ENCODE data around the gene ZNF784.
A peak's percentile ranks its signal among the peaks of the same experiment; 100 is the strongest.

ZNF784 gene

GRCh38 chr19:55642153-55643002 is 18.0 kb upstream of the ZNF784 start:
- no peak for FAIRE-seq

GRCh38 chr19:55641426-55642152 is 17.2 kb upstream of the ZNF784 start:
- FAIRE-seq, result no peak

- peak; percentile 14 for FAIRE-seq
Observed at GRCh38 chr19:55640577-55641425, 16.4 kb upstream of the ZNF784 start, which contains the start of gene ZNF580. Gene ZNF580 (plus strand): TSS chr19:55641002. CDS start chr19:55642509, 1,507 bp downstream.

GRCh38 chr19:55640043-55640576 is 15.7 kb upstream of the ZNF784 start:
- no peak for FAIRE-seq

- no peak for FAIRE-seq
Observed at GRCh38 chr19:55638864-55639359, 14.5 kb upstream of the ZNF784 start.

DNA sequence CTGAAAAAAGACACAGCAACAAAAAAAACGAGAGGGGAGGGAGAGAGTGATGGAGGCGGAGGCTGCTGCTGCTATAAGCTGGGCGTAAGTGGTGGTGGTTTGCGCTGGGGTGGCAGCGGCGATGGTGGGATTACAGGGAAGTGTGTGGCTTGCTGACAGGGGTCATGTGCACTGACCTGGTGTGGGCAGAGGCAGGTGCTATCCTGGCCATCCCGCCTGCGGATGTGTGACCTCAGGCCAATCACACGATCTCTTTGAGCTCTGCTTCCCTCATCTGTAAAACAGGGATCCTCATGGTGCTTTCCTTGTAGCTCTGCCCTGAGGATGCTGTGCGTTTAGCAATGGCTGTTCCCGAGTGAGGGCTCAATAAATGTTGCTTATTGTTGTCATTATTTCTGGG is 13.2 kb upstream of the ZNF784 start:
- no peak for FAIRE-seq

GRCh38 chr19:55636723-55637122 is 12.4 kb upstream of the ZNF784 start:
- FAIRE-seq, result no peak

DNA sequence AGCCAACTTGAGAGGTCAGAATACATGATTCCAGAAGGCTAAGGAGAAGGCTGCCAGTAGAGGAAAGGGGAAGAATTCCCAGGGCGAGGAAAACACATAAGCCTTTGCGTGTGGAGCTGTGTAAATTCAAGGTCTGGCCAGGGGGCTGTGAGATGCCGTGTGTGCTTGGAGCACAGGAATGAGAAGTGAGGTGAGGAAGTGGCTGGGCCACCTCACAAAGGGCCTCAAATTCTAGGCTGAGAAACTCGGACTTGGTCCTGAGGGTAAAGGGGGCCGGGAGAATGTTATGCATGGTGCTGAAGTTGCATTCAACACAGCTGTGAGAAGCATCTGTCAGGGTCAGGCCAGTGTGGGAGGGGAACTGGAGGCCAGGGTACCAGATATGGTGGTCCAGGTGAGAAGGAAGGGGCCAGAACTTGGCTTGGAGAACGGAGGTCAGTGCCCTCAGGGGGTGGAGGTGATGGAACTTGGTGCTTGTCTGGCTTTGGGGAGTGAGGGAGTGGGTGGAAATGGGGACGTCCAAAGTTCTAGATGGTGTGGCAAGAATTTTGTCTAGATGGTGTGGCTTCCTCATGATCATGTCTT is 11.6 kb upstream of the ZNF784 start:
- no peak for FAIRE-seq

GRCh38 chr19:55635334-55635717 is 11.0 kb upstream of the ZNF784 start:
- no peak for FAIRE-seq

- no peak for FAIRE-seq
Observed at GRCh38 chr19:55633861-55634260, 9.5 kb upstream of the ZNF784 start.

DNA sequence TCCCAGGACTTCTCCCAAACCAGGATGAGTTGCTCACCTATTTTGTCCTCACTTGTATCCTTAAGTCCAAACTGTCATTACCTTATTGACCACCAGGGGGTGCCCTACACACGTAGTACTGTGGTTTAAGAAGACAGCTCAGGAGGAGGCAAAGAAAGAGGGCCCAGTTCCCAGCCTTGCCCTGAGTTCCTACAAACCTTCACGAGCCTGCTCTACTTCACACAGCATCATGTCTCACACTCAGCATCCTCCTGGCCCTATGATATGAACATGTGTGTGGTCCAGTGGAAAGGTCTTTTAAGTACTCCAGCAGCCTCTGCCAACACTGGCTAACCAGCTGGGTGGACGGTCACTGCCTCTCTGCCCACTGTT is 8.1 kb upstream of the ZNF784 start:
- FAIRE-seq, result peak; percentile 6

DNA sequence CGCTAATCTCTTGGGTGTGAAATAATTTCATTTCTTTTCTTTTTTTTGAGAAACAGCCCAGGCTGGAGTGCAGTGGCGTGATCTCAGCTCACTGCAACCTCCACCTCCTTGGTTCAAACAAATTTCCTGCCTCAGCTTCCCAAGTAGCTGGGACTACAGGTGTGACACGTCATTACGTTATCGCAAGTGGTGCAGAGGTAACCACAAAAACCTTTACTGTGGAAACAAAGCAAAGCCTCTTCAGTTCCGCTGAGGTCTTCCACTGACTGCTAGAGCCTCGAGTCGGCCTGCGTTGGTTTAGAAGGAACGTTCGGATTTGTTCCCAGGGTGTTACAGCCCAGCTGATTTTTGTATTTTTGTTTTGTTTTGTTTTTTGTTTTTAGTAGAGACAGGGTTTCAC is 2.0 kb upstream of the ZNF784 start:
- no peak for FAIRE-seq

DNA sequence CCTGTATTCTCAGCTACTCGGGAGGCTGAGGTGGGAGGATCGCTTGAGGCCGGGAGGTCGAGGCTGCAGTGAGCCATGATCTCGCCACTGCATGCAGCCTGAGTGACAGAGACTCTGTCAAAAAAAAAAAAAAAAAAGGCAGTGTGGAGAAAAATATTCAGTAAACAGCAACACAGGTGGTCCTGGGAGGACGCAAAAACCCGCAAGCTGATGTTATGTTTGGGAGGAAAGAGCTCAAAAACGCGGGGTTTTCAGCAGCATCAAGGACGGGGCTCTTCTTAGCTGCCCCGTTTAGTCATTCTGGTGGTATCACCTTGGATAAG is 599 bp upstream of the ZNF784 start:
- no peak for FAIRE-seq

DNA sequence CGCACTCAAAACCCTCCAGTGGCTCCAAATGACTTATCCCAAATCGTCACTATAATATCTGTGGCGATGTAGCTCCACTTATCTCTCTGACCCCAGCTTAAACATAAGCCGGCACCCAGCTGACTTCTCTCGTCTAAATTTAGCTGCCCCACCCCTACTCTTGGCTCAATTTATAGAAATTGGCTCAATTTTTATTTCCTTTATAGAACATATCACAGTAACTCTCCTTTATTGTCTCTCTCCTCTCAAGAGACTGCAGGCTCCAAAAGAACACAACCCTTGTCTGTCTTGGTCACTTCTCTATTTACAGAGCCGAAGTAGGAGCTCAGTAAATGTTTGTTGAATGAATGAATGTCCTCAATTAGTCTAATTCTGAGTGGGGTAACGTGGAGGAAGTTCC is 805 bp downstream of the ZNF784 start:
- no peak for FAIRE-seq

DNA sequence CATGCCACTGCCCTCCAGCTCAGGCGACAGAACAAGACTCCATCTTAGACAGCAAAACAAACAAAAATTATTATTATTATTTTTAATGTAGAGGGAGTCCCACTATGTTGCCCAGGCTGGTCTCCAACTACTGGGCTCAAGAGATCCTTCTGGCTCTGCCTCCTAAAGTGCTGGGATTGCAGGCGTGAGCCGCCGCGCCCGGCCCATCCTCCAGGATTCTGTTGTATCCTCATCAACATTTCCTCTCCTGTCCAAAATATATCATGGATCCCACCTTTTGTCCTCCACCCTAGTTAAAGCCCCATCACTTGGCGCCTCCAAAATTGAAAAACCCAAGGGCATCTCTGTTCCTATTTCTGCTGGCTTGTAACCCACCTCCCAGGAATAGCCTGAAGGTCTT is 1.2 kb downstream of the ZNF784 start:
- no peak for FAIRE-seq

- FAIRE-seq, result no peak
Observed at GRCh38 chr19:55622242-55622969, 2.0 kb downstream of the ZNF784 start.

DNA sequence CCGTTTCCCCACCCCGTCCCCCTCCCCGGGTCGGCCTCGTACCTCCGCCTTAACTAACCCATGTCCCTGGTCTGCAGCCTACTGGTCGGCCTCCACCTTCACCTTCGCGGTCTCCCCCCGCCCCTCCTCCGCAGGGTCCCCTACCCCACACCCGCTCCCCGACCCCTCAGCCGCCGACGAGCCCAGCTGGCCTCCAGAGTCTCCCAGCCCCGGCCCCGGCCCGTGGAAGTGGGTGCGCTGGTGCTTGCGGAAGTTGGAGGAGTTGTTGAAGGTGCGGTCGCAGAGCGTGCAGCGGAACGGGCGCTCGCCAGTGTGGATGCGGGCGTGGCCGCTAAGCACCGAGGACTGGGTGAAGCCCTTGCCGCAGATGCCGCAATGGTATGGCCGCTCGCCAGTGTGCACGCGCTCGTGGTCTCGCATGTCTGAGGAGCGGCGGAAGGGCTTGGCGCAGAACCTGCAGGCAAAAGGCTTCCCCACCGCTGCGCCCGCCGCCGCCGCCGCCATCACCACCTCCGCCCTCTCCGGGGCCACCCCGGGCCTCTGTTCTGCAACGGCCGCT is 2.6 kb downstream of the ZNF784 start:
- no peak for FAIRE-seq

DNA sequence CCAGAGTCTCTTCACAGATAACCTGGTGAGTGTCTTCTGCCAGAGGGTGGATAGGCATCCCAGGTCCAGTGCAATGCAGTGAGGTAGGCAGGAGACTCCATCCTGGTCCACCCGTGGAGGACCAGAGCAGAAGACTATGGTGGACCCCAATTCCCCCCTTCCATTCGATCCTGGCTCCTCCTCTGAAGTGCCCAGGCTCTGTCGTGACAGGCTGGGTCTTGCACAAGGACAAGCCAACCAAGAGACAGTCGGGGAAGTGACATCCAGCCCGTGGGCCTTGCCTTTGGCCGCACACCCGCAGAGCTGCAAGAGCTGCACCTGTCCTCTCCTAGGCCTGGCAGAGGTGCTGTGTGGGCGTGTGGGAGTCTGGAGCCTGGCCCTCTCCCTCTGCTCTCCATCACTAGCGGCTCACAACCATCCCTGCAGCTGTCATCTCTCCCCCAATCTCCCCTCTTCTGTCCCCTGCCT is 3.1 kb downstream of the ZNF784 start:
- FAIRE-seq, result no peak

DNA sequence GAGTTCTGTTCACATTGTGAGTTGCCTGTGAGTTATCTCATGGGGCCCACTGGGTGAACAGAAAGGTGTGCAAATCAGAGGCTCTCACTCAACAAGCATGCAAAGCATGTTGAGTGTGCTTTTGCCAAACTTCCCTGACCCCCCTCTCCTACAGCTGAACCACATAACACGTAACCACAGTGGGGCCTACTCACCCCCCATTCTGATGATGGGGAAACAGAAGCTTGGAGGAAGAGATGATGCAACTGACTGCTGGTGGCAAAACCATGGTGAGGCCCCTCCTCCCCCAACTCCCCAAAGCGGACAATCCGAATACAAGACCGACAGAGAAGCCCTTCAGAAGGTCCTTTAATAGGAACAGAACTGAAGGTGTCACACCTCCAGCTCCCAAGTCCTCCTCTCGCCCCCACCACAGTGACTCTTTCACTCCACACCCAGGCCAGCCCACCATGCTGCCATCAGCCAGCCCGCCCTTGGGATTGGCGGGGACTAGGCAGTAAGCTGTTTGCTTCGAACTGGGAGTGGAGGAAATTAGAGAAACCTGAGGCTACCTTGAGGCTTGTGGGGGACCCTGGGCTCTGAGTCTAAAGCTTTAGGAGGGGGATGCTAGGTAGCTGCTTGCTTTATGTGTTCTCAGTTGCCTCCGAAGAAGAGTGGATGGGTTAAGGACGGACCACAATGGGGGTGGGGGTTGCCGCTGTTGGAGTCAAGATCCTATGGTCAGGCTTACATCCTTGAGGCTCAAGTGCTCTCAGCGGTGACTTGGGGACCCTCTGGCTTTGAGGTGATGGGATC is 3.8 kb downstream of the ZNF784 start:
- FAIRE-seq, result no peak

DNA sequence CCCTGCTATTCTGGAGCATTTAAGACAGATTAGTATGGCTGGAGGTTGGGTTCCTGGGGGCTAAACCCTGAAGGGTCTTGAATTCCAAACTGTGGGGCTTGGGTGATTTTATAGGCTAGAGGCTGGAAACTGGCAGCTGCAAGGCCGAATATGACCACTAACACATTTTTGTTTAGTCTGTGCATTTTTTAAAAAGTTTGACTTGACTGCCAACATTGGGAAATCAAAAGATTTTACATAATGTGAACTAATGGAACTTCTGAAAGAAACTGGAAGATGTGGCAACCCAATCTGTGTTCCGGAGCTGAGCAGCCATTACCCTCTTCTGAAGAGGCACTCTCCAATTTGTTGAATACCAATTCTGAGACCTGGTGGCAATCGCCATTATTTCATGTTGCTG is 5.1 kb downstream of the ZNF784 start:
- no peak for FAIRE-seq

DNA sequence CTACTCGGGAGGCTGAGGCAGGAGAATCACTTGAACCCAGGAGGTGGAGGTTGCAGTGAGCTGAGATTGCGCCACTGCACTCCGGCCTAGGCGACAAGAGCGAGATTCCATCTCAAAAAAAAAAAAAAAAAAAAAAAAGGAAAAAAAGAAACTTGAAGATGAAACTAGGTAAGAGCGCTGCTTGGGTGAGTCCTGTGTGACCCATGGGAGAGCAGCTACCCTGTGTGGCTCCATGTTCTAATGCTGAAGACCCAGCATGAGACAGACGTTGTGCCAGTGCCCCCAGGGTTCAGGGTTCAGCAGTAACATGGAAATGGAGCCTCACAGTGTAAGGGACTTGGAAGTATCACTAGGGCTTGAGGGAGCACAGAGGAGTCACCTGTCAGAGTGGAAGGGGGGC is 5.9 kb downstream of the ZNF784 start:
- no peak for FAIRE-seq
